SJCRH30 (cell line): ENCODE data around the gene BTNL3. TPM values are rescaled to one million over a fixed set of nuclear protein-coding genes. Genes with fewer than 3 reads are reported as not detected.

ENCODE experiments used
- DNase-seq, 2 experiments: peaks; one replicate each; pipeline ENCODE4 v3.0.0-alpha.2; 2015 to 2020
- H3K27ac ChIP-seq: fragments of 250-450 bp; sonication (Bioruptor Pico); 2 replicates; pipeline ENCODE4 v1.5.1; 2020; ENCODE audit warnings: mild to moderate bottlenecking, moderate library complexity
- H3K27me3 ChIP-seq: fragments of 250-450 bp; sonication (Bioruptor Pico); 2 replicates; pipeline ENCODE4 v1.5.1; 2020; ENCODE audit warnings: mild to moderate bottlenecking, moderate library complexity
- H3K36me3 ChIP-seq: fragments of 250-450 bp; sonication (Bioruptor Pico); 2 replicates; pipeline ENCODE4 v1.5.1; 2020; ENCODE audit warnings: mild to moderate bottlenecking, moderate library complexity
- H3K4me1 ChIP-seq: fragments of 250-450 bp; sonication (Bioruptor Pico); 2 replicates; pipeline ENCODE4 v1.5.1; 2020; ENCODE audit warnings: mild to moderate bottlenecking, moderate library complexity
- H3K4me3 ChIP-seq: fragments of 250-450 bp; sonication (Bioruptor Pico); 2 replicates; pipeline ENCODE4 v1.5.1; 2020; ENCODE audit warnings: mild to moderate bottlenecking, moderate library complexity
- H3K9me3 ChIP-seq: fragments of 250-450 bp; sonication (Bioruptor Pico); replicated peaks from 2 replicates; pipeline ENCODE4 v1.5.1; 2020; ENCODE audit warnings: mild to moderate bottlenecking, moderate library complexity
- total RNA-seq: library from RNA; depleted of rRNA; stranded (reverse); fragments of >200 nt; shearing (Covaris generic); gene quantifications from 2 replicates; pipeline ENCODE4 v1.2.3, GENCODE V29; 2014; rRNA removed

The BTNL3 gene
- not detected in 2 replicates for total RNA-seq

DNA sequence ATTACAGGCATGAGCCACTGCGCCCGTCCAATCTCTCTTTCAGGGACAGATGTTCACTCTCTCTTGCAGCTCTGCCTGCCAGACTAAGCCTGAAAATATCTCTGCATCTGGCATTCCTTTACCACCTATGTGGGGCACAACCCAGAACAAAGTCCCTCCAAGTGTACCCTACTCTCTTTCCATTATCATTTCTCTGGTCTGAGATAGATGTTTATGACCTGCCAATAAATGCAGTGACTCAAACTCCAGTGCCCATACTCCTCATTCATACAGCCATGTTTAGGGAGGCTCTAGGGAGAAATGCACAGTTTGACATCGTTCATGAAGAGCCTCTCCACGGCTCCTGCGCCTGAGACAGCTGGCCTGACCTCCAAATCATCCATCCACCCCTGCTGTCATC lies at the start of gene BTNL3:
BTNL3 (plus strand) TSS at position 255 of the 400 bp plus-strand sequence. CDS start 183 bp downstream, outside the sequence.
- Histone ChIP-seq H3K27ac (no peak within 1 kb of the TSS), H3K27me3 (no peaks in the 10 kb centered on the region), H3K9me3 (no peaks in the 10 kb centered on the region), H3K4me3 (no peak within 1 kb of the TSS), H3K36me3 (no peaks in the 10 kb centered on the region), H3K4me1 (no peaks in the 10 kb centered on the region)
- DNase-seq: no peak

DNA sequence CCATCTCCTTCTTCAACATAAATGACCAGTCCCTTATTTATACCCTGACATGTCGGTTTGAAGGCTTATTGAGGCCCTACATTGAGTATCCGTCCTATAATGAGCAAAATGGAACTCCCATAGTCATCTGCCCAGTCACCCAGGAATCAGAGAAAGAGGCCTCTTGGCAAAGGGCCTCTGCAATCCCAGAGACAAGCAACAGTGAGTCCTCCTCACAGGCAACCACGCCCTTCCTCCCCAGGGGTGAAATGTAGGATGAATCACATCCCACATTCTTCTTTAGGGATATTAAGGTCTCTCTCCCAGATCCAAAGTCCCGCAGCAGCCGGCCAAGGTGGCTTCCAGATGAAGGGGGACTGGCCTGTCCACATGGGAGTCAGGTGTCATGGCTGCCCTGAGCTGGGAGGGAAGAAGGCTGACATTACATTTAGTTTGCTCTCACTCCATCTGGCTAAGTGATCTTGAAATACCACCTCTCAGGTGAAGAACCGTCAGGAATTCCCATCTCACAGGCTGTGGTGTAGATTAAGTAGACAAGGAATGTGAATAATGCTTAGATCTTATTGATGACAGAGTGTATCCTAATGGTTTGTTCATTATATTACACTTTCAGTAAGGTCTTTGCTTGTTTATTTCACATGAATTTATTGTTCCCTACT lies 38.2 kb upstream of the BTNL3 start:
- H3K27me3 ChIP-seq: no peaks in the 10 kb centered on the region
- H3K9me3 ChIP-seq: no peaks in the 10 kb centered on the region; the same call in 1 of the 2 replicates
- no peak for DNase-seq
- no peak overlapping the region for H3K4me3 ChIP-seq
- no peak overlapping the region for H3K27ac ChIP-seq
- no peaks in the 10 kb centered on the region for H3K4me1 ChIP-seq
- no peaks in the 10 kb centered on the region for H3K36me3 ChIP-seq

DNA sequence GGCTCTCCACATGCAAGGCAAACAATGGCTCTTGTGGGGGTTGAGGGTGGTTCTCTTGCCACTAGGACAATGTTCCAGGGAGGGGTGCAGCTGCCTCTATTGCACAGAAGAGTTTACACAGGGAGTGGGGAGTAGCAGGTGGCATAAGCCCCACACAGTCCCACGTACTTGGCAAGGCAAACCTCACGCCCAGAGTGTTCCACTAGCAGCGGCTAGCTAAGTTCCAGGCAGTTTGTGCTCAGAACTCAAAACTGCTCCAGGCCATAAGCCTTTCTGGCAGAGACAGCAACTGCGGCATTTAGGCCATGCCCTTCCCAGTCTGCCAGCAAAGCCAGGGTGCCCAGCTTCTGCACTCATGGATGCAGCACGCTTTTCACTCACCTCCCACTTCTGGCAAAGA lies 29.0 kb upstream of the BTNL3 start:
- Histone ChIP-seq H3K36me3 (no peaks in the 10 kb centered on the region), H3K9me3 (no peaks in the 10 kb centered on the region), H3K4me1 (no peaks in the 10 kb centered on the region), H3K27me3 (no peaks in the 10 kb centered on the region), H3K4me3 (no peak overlapping the region), H3K27ac (no peak overlapping the region)
- no peak for DNase-seq

DNA sequence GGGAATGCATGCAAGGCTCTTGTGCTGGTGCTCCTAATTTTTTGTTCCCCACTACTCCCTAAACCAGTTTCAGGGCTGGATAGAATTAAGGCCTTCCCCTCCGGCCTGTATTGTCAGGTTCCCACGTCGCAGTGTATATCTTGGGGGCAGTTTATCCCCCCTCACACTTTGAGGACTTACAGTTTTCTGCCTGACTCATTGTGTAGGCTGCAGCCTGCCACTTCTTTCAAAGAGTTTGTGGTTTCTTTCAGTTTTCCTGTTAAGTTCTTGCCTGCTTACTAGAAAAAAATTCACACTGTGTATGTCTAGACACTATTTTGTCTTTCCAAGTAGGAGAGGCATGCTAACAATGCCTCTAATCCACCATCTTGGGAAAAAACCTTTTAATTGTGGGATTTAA lies 28.4 kb upstream of the BTNL3 start:
- Histone ChIP-seq H3K4me3 (no peak overlapping the region), H3K36me3 (no peaks in the 10 kb centered on the region), H3K4me1 (no peaks in the 10 kb centered on the region), H3K27ac (no peak overlapping the region), H3K9me3 (no peaks in the 10 kb centered on the region), H3K27me3 (no peaks in the 10 kb centered on the region)
- DNase-seq: no peak

DNA sequence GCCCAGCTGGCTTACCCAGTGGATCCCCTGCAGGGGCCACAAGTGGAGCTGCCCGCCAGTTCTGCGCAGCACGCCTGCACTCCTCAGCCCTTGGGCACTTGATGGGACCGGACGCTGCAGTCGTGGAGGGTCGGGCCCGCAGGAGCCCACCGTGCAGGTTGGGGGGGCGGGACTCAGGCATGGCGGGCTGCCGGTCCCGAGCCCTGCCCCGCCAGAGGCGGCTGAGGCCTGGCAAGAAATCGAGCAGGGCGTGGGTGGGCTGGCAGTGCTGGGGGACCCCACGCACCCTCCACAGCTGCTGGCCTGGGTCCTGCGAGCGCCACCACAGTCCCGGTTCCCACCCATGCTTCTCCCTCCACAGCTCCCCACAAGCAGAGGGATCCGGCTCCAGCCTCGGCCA lies 19.2 kb upstream of the BTNL3 start:
- DNase-seq: no peak
- Histone ChIP-seq H3K4me1 (no peaks in the 10 kb centered on the region), H3K4me3 (no peak overlapping the region), H3K36me3 (no peaks in the 10 kb centered on the region), H3K9me3 (no peaks in the 10 kb centered on the region), H3K27ac (no peak overlapping the region), H3K27me3 (no peaks in the 10 kb centered on the region)

- Histone ChIP-seq H3K27me3 (no peaks in the 10 kb centered on the region), H3K4me1 (no peaks in the 10 kb centered on the region), H3K36me3 (no peaks in the 10 kb centered on the region), H3K27ac (no peak overlapping the region), H3K4me3 (no peak overlapping the region), H3K9me3 (no peaks in the 10 kb centered on the region)
- no peak for DNase-seq
These were observed 18.3 kb upstream of the BTNL3 start for GRCh38 chr5:180970336-180970735.

GRCh38 chr5:180970875-180971274 lies 17.8 kb upstream of the BTNL3 start:
- Histone ChIP-seq H3K9me3 (no peaks in the 10 kb centered on the region), H3K36me3 (no peaks in the 10 kb centered on the region), H3K4me3 (no peak overlapping the region), H3K4me1 (no peaks in the 10 kb centered on the region), H3K27me3 (no peaks in the 10 kb centered on the region), H3K27ac (no peak overlapping the region)
- no peak for DNase-seq

GRCh38 chr5:180974612-180975315 lies 13.9 kb upstream of the BTNL3 start:
- Histone ChIP-seq H3K36me3 (no peaks in the 10 kb centered on the region), H3K27ac (no peak overlapping the region), H3K4me1 (no peaks in the 10 kb centered on the region), H3K27me3 (no peaks in the 10 kb centered on the region), H3K9me3 (no peaks in the 10 kb centered on the region), H3K4me3 (no peak overlapping the region)
- DNase-seq: no peak

DNA sequence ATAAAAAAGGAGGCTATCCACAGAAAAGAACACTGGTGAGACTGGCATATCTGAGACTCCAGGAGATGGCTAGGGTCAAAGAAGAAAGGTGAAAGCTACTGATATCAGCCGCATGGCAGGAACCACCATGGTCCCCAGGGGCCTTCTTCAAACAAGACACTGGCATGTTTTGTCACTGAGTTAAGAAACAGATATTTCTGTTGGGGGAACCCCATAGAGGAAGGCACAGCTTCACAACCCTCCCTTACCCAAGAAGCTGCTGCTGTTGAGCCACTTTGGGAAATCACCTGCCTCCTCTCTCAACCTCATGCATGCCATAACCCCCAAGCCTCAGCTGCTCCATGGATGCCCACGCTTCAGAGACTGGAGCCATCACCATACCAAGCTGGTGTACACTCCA lies 13.3 kb upstream of the BTNL3 start:
- Histone ChIP-seq H3K4me3 (no peak overlapping the region), H3K27me3 (no peaks in the 10 kb centered on the region), H3K4me1 (no peaks in the 10 kb centered on the region), H3K27ac (no peak overlapping the region), H3K9me3 (no peaks in the 10 kb centered on the region), H3K36me3 (no peaks in the 10 kb centered on the region)
- no peak for DNase-seq

- Histone ChIP-seq H3K27me3 (no peaks in the 10 kb centered on the region), H3K4me3 (no peak overlapping the region), H3K4me1 (no peaks in the 10 kb centered on the region), H3K9me3 (no peaks in the 10 kb centered on the region), H3K27ac (no peak overlapping the region), H3K36me3 (no peaks in the 10 kb centered on the region)
- no peak for DNase-seq
These were observed 12.1 kb upstream of the BTNL3 start for GRCh38 chr5:180976518-180976917.

DNA sequence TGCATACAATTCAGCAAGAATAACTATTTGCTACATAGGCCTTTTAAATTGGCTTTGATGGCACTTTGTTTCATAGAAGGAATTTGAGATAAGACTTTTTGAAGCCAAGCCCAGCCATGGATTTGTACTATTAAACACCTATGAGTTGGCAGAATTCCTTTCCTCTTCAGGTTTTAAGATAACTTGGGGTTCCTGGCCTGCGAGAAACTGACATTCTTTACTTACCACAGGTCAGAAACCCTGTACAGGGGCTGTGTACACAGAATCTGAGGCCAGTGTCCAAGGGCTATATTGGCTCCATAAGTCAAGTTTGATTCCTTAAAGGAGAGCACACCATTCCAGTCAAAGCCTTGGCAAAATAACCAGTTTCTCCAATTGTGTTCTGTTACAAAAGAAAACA lies 10.8 kb upstream of the BTNL3 start:
- Histone ChIP-seq H3K27ac (no peak overlapping the region), H3K4me1 (no peaks in the 10 kb centered on the region), H3K9me3 (no peaks in the 10 kb centered on the region), H3K4me3 (no peak overlapping the region), H3K27me3 (no peaks in the 10 kb centered on the region), H3K36me3 (no peaks in the 10 kb centered on the region)
- DNase-seq: no peak

GRCh38 chr5:180982008-180982741 lies 6.5 kb upstream of the BTNL3 start:
- Histone ChIP-seq H3K27ac (no peak overlapping the region), H3K4me1 (no peaks in the 10 kb centered on the region), H3K36me3 (no peaks in the 10 kb centered on the region), H3K9me3 (no peaks in the 10 kb centered on the region), H3K4me3 (no peak overlapping the region), H3K27me3 (no peaks in the 10 kb centered on the region)
- DNase-seq: no peak

GRCh38 chr5:180988016-180988415 lies 630 bp upstream of the BTNL3 start:
- no peaks in the 10 kb centered on the region for H3K36me3 ChIP-seq
- no peak overlapping the region for H3K4me3 ChIP-seq
- H3K27ac ChIP-seq: no peak overlapping the region
- no peaks in the 10 kb centered on the region for H3K4me1 ChIP-seq
- no peaks in the 10 kb centered on the region for H3K9me3 ChIP-seq
- H3K27me3 ChIP-seq: no peaks in the 10 kb centered on the region
- DNase-seq: no peak

- Histone ChIP-seq H3K27me3 (no peaks in the 10 kb centered on the region), H3K4me3 (no peak overlapping the region), H3K36me3 (no peaks in the 10 kb centered on the region), H3K27ac (no peak overlapping the region), H3K9me3 (no peaks in the 10 kb centered on the region), H3K4me1 (no peaks in the 10 kb centered on the region)
- DNase-seq: no peak
These were observed 1.6 kb downstream of the BTNL3 start for GRCh38 chr5:180990086-180990881.

DNA sequence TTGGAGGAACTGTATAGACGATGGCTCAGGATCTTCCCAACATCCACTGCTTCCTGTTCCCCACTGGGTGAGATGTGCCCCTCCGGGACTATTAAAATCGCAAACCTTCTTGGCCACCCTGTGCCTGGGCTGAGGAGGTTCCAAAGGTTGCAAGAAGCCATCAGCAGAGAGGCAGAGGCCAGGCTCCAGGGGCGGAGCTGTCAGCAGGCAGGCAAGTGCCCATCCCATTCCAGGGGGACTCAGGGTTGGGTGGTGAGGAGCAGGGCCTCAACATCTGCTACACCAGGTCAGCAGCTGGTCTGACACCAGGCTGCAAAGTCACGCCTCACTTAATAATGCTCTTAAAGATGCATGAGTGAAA lies 2.2 kb downstream of the BTNL3 start:
- H3K9me3 ChIP-seq: no peaks in the 10 kb centered on the region
- no peak for DNase-seq
- no peaks in the 10 kb centered on the region for H3K4me1 ChIP-seq
- no peaks in the 10 kb centered on the region for H3K36me3 ChIP-seq
- no peak overlapping the region for H3K4me3 ChIP-seq
- H3K27me3 ChIP-seq: no peaks in the 10 kb centered on the region
- H3K27ac ChIP-seq: no peak overlapping the region
